Loucy (cell line): ENCODE measurements around the gene TOM1L1.

ENCODE experiments used
- H2AFZ ChIP-seq: fragments of 200-600 bp; sonication (generic); 2 replicates; pipeline ENCODE4 v1.6.0; 2016; ENCODE audit warnings: antibody characterized with exemption, mild to moderate bottlenecking, low read length, moderate library complexity
- H3F3A ChIP-seq: fragments of 200-600 bp; 2 replicates; pipeline ENCODE4 v1.6.0; 2016; ENCODE audit warnings: antibody characterized with exemption, low read depth, mild to moderate bottlenecking
- H3K27me3 ChIP-seq: fragments of 200-600 bp; sonication (generic); 2 replicates; pipeline ENCODE4 v1.6.1; 2014; ENCODE audit warnings: low read length, mild to moderate bottlenecking; ENCODE audit not compliant: insufficient read depth, poor library complexity, severe bottlenecking
- H3K36me3 ChIP-seq: fragments of 200-600 bp; sonication (generic); 2 replicates; pipeline ENCODE4 v1.6.1; 2016; ENCODE audit warnings: low read length; ENCODE audit not compliant: insufficient read depth
- H3K4me1 ChIP-seq: fragments of 200-600 bp; sonication (generic); 2 replicates; pipeline ENCODE4 v1.5.1; 2014; ENCODE audit warnings: low read length, mild to moderate bottlenecking; ENCODE audit not compliant: insufficient read depth, poor library complexity, severe bottlenecking
- H3K4me2 ChIP-seq: fragments of 200-600 bp; sonication (generic); 2 replicates; pipeline ENCODE4 v1.6.0; 2014; ENCODE audit warnings: antibody characterized with exemption, low read length, low read depth, mild to moderate bottlenecking; ENCODE audit not compliant: poor library complexity, severe bottlenecking
- H3K4me3 ChIP-seq: fragments of 200-600 bp; sonication (generic); 2 replicates; pipeline ENCODE4 v1.5.1; 2014; ENCODE audit warnings: low read length, mild to moderate bottlenecking, mixed read lengths; ENCODE audit not compliant: poor library complexity, severe bottlenecking
- H3K79me2 ChIP-seq: fragments of 200-600 bp; sonication (generic); 2 replicates; pipeline ENCODE4 v1.6.1; 2014; ENCODE audit warnings: low read length; ENCODE audit not compliant: insufficient read depth
- H3K9ac ChIP-seq: fragments of 200-600 bp; sonication (generic); 2 replicates; pipeline ENCODE4 v1.6.0; 2014; ENCODE audit warnings: mild to moderate bottlenecking, low read depth, low read length, moderate library complexity; ENCODE audit not compliant: poor library complexity, severe bottlenecking
- H3K9me2 ChIP-seq: fragments of 200-600 bp; sonication (generic); replicated peaks from 2 replicates; pipeline ENCODE4 v1.6.1; 2016; ENCODE audit warnings: low read depth, low read length, mixed read lengths
- H3K9me3 ChIP-seq: fragments of 200-600 bp; sonication (generic); 2 replicates; pipeline ENCODE4 v1.6.1; 2014; ENCODE audit warnings: mild to moderate bottlenecking, antibody characterized with exemption, low read length, low read depth; ENCODE audit not compliant: insufficient read depth
- H4K20me1 ChIP-seq: fragments of 200-600 bp; sonication (generic); 2 replicates; pipeline ENCODE4 v1.6.0; 2014; ENCODE audit warnings: antibody characterized with exemption, low read length, mild to moderate bottlenecking; ENCODE audit not compliant: insufficient read depth, poor library complexity, severe bottlenecking
- CTCF ChIP-seq: fragments of 200-600 bp; sonication (generic); conservative IDR thresholded peaks from 2 replicates; pipeline ENCODE4 v1.5.1; 2014; ENCODE audit warnings: mild to moderate bottlenecking, antibody characterized with exemption, low read length
- EZH2phosphoT487 ChIP-seq: fragments of 200-600 bp; IDR thresholded peaks from 2 replicates; pipeline ENCODE4 v1.6.1; 2018; ENCODE audit warnings: antibody characterized with exemption, mild to moderate bottlenecking, moderate library complexity, borderline replicate concordance

Gene TOM1L1

DNA sequence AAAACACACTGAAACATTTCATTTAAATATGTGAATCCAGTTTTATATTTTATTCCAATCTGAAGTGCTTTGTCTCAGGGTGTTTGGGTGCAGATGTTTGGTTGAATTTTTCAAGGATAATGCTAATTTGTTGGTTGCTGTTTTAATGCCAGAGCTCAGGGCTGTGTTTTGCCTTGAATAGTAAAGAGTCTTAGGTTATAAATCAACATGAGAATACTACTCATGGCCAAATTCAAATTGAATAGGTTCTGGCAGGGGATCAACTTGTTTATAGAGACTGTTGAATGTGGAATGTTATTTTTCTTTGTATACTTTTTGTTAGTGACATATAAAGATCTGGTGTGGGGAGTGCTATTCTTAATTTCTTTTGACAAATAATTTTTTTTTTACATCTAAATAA, 18.8 kb downstream of the TOM1L1 start:
- no peaks in the 10 kb centered on the region for H3K9me2 ChIP-seq
- H3K4me2 ChIP-seq = no peak overlapping the region

DNA sequence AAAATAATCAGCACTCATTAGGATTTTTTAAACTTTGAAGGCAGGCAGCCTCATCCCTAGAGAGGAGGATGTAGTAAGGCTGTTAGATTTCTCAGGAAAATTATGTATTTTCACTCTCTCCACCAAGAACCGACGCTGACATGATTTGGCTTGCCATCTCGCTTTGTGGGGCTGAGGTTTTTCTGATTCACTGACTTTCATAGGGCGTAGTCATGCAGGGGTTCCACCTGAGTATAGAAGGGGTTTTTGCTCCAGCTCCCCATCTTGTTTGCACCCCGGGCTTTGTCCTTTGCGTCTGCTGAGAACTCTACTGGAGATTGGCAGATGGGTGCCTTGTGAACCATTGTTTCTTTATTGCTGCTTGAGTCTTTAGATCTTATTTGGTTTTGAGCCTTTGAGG, 20.2 kb downstream of the TOM1L1 start:
- no peak overlapping the region for H2AFZ ChIP-seq
- H4K20me1 ChIP-seq = no peaks in the 10 kb centered on the region
- TF ChIP-seq EZH2phosphoT487 (no peak), CTCF (no peak)

More for the DNA sequence above, 18.8 kb downstream of the TOM1L1 start:
- no peaks in the 10 kb centered on the region for H3K79me2 ChIP-seq
- H3K27me3 ChIP-seq = no peaks in the 10 kb centered on the region
- H2AFZ ChIP-seq = no peak overlapping the region
- H3K9ac ChIP-seq = no peak overlapping the region
- TF ChIP-seq EZH2phosphoT487 (no peak), CTCF (no peak)
- H3K4me1 ChIP-seq = no peaks in the 10 kb centered on the region
- no peaks in the 10 kb centered on the region for H3K36me3 ChIP-seq
- H4K20me1 ChIP-seq = no peaks in the 10 kb centered on the region
- no peaks in the 10 kb centered on the region for H3K9me3 ChIP-seq
- H3K4me3 ChIP-seq = no peak overlapping the region
- H3F3A ChIP-seq = no peaks in the 10 kb centered on the region

GRCh38 chr17:54924405-54924804, 23.8 kb downstream of the TOM1L1 start:
- Histone ChIP-seq H3K9ac (no peak overlapping the region), H3K79me2 (no peaks in the 10 kb centered on the region), H3K9me3 (no peaks in the 10 kb centered on the region), H3K9me2 (no peaks in the 10 kb centered on the region), H3F3A (no peaks in the 10 kb centered on the region), H3K4me1 (no peaks in the 10 kb centered on the region), H3K27me3 (no peaks in the 10 kb centered on the region), H4K20me1 (no peaks in the 10 kb centered on the region), H3K4me3 (no peak overlapping the region), H3K36me3 (no peaks in the 10 kb centered on the region), H3K4me2 (no peak overlapping the region), H2AFZ (no peak overlapping the region)
- TF ChIP-seq EZH2phosphoT487 = no peak
- TF ChIP-seq CTCF = no peak

More for the DNA sequence above, 20.2 kb downstream of the TOM1L1 start:
- Histone ChIP-seq H3K4me1 (no peaks in the 10 kb centered on the region), H3F3A (no peaks in the 10 kb centered on the region), H3K9ac (no peak overlapping the region), H3K4me2 (no peak overlapping the region), H3K9me2 (no peaks in the 10 kb centered on the region), H3K27me3 (no peaks in the 10 kb centered on the region), H3K9me3 (no peaks in the 10 kb centered on the region), H3K79me2 (no peaks in the 10 kb centered on the region), H3K36me3 (no peaks in the 10 kb centered on the region), H3K4me3 (no peak overlapping the region)
